SH-SY5Y (cell line): ENCODE results near the gene SLC16A13.

Experiments
- GATA2 ChIP-seq: IDR thresholded peaks from 2 replicates; pipeline ENCODE4 v1.6.1; 2011; ENCODE audit warnings: mild to moderate bottlenecking, low read depth, low read length
- GATA3 ChIP-seq: IDR thresholded peaks from 2 replicates; pipeline ENCODE4 v1.6.1; 2011; ENCODE audit warnings: low read depth, mild to moderate bottlenecking, low read length, moderate library complexity

DNA sequence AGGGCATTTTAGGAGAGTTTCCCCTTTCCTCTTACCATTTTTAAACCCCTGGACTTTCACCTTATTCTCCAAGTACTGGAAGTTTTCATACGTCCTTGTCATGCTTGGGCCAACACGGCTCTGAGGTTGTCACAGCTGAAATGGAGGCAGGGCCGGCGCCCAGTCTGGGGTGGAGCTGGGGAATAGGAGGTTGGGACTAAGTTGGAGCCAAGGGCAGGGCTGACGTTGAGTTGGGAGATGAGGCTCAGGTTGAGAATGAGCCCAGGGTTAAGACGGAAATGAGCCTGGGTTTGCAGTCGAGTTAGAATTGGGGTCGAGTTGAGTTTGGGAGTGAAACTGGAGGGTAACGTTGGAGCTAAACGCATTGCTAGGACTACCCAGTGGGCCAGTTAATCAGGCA lies 42.9 kb downstream of the SLC16A13 start:
- TF ChIP-seq GATA3 = no peak
- TF ChIP-seq GATA2 = no peak
